GM23338 (cell line): ENCODE results near the gene SRF. TPM values are rescaled to one million over a fixed set of nuclear protein-coding genes. Genes with fewer than 3 reads are reported as not detected.

ENCODE experiments used
- ATAC-seq: fragments of 200-7000 bp; cut with Tn5 transposase; 3 replicates; pipeline ENCODE4 v1.9.1; 2020
- DNase-seq: peaks from one replicate; pipeline ENCODE4 v3.0.0-alpha.2; 2015; ENCODE audit warnings: low spot score
- H2AFZ ChIP-seq: fragments of 200-600 bp; sonication (generic); 2 replicates; pipeline ENCODE4 v1.8.0; 2016; ENCODE audit warnings: antibody characterized with exemption, mild to moderate bottlenecking, moderate library complexity
- H3F3A ChIP-seq: fragments of 200-600 bp; sonication (generic); replicated peaks from 2 replicates; pipeline ENCODE4 v1.8.0; 2017; ENCODE audit warnings: antibody characterized with exemption, mixed run types, low read depth
- H3K27ac ChIP-seq: fragments of 200-600 bp; sonication (generic); 2 replicates; pipeline ENCODE4 v1.6.1; 2016; ENCODE audit warnings: low read depth
- H3K27me3 ChIP-seq: fragments of 200-600 bp; sonication (generic); 2 replicates; pipeline ENCODE4 v1.8.0; 2016; ENCODE audit warnings: mild to moderate bottlenecking, mixed run types, moderate library complexity; ENCODE audit not compliant: insufficient read depth
- H3K36me3 ChIP-seq: fragments of 200-600 bp; sonication (generic); 2 replicates; pipeline ENCODE4 v1.8.0; 2016; ENCODE audit warnings: mild to moderate bottlenecking; ENCODE audit not compliant: insufficient read depth
- H3K4me1 ChIP-seq: fragments of 200-600 bp; sonication (generic); 2 replicates; pipeline ENCODE4 v1.8.0; 2016; ENCODE audit warnings: mild to moderate bottlenecking, moderate library complexity; ENCODE audit not compliant: insufficient read depth
- H3K4me2 ChIP-seq: fragments of 200-600 bp; sonication (generic); 2 replicates; pipeline ENCODE4 v1.7.1; 2017; ENCODE audit warnings: mixed run types
- H3K4me3 ChIP-seq: fragments of 200-600 bp; sonication (generic); 2 replicates; pipeline ENCODE4 v1.6.1; 2016; ENCODE audit warnings: mixed run types
- H3K79me2 ChIP-seq: fragments of 200-600 bp; sonication (generic); replicated peaks from 2 replicates; pipeline ENCODE4 v1.8.0; 2017; ENCODE audit warnings: mild to moderate bottlenecking; ENCODE audit not compliant: insufficient read depth
- H3K9me2 ChIP-seq: fragments of 200-600 bp; sonication (generic); 2 replicates; pipeline ENCODE4 v1.8.0; 2017; ENCODE audit not compliant: insufficient read depth
- H4K20me1 ChIP-seq: fragments of 200-600 bp; sonication (generic); replicated peaks from 2 replicates; pipeline ENCODE4 v1.8.0; 2017; ENCODE audit warnings: mild to moderate bottlenecking; ENCODE audit not compliant: insufficient read depth
- H3K27ac Mint-ChIP-seq: 2 replicates; pipeline ENCODE4 v1.8.0; 2020; ENCODE audit warnings: inconsistent platforms, mild to moderate bottlenecking, moderate library complexity, mixed read lengths
- H3K27me3 Mint-ChIP-seq: 3 replicates; pipeline ENCODE4 v1.8.0; 2022; ENCODE audit warnings: low read depth, mild to moderate bottlenecking, moderate library complexity, mixed read lengths, inconsistent platforms; ENCODE audit not compliant: insufficient read depth, poor library complexity
- H3K36me3 Mint-ChIP-seq: 3 replicates; pipeline ENCODE4 v1.8.0; 2021; ENCODE audit warnings: low read depth, mild to moderate bottlenecking, inconsistent platforms, moderate library complexity, mixed read lengths
- H3K4me1 Mint-ChIP-seq: 3 replicates; pipeline ENCODE4 v1.8.0; 2020; ENCODE audit warnings: mild to moderate bottlenecking, inconsistent platforms, mixed read lengths
- H3K4me3 Mint-ChIP-seq: 3 replicates; pipeline ENCODE4 v1.8.0; 2021; ENCODE audit warnings: moderate library complexity, mild to moderate bottlenecking, inconsistent platforms, mixed read lengths
- H3K9me3 Mint-ChIP-seq: 3 replicates; pipeline ENCODE4 v1.8.0; 2020; ENCODE audit warnings: moderate library complexity, mild to moderate bottlenecking, inconsistent platforms, mixed read lengths
- CREB1 ChIP-seq: fragments of 250-450 bp; sonication (Bioruptor Pico); IDR thresholded peaks from 2 replicates; pipeline ENCODE4 v1.5.0; 2020; ENCODE audit warnings: low read depth, mild to moderate bottlenecking, moderate library complexity
- CTCF ChIP-seq, 2 experiments: fragments of 200-600 bp in 1 of 2; sonication (generic) in 1 of 2; conservative IDR thresholded peaks; 2 replicates each; pipeline versions ENCODE4 v1.5.1 to v1.6.1; 2016 to 2017; ENCODE audit warnings: antibody characterized with exemption in 2 of 2, low read depth in 2 of 2, mild to moderate bottlenecking in 2 of 2, moderate library complexity in 1 of 2
- EZH2 ChIP-seq: fragments of 200-600 bp; sonication (generic); IDR thresholded peaks from one replicate; pipeline ENCODE4 v1.8.0; 2017; ENCODE audit warnings: antibody characterized with exemption, mild to moderate bottlenecking, low read depth; ENCODE audit not compliant: unreplicated experiment
- EZH2phosphoT487 ChIP-seq: fragments of 200-600 bp; sonication (generic); IDR thresholded peaks from one replicate; pipeline ENCODE4 v1.8.1; 2018; ENCODE audit warnings: antibody characterized with exemption; ENCODE audit not compliant: unreplicated experiment
- JUNB ChIP-seq: IDR thresholded peaks from one replicate; pipeline ENCODE4 v1.6.1; 2016; ENCODE audit warnings: antibody characterized with exemption; ENCODE audit not compliant: unreplicated experiment
- NANOG ChIP-seq: IDR thresholded peaks from 2 replicates; pipeline ENCODE4 v1.6.1; 2016; ENCODE audit warnings: antibody characterized with exemption, borderline replicate concordance
- POLR2AphosphoS5 ChIP-seq: IDR thresholded peaks from 2 replicates; pipeline ENCODE4 v1.6.1; 2016; ENCODE audit warnings: antibody characterized with exemption, low read depth
- STAT1 ChIP-seq: IDR thresholded peaks from one replicate; pipeline ENCODE4 v1.6.1; 2016; ENCODE audit warnings: antibody characterized with exemption; ENCODE audit not compliant: unreplicated experiment
- ZNF114 ChIP-seq: fragments of 250-450 bp; sonication (Bioruptor Pico); IDR thresholded peaks from 2 replicates; pipeline ENCODE4 v1.5.0; 2020; ENCODE audit warnings: mild to moderate bottlenecking, moderate library complexity
- ZNF331 ChIP-seq: fragments of 250-450 bp; sonication (Bioruptor Pico); IDR thresholded peaks from 2 replicates; pipeline ENCODE4 v1.5.0; 2020; ENCODE audit warnings: low read depth, mild to moderate bottlenecking, moderate library complexity
- ZNF462 ChIP-seq: fragments of 250-450 bp; sonication (Bioruptor Pico); IDR thresholded peaks from 2 replicates; pipeline ENCODE4 v1.5.0; 2020; ENCODE audit warnings: mild to moderate bottlenecking, moderate library complexity
- polyA plus RNA-seq: library from polyadenylated mRNA; unstranded; fragments of >200 nt; fragmentation: Nextera tagmentation; extraction: Ambion mirVana; gene quantifications from 2 replicates; pipeline ENCODE4 v1.2.1, GENCODE V29; 2016
- total RNA-seq: library from RNA; depleted of rRNA; stranded (reverse); fragments of >200 nt; shearing (Covaris generic); gene quantifications from 2 replicates; pipeline ENCODE4 v1.2.3, GENCODE V29; 2014

The SRF gene
- total and polyA plus RNA-seq, 2 experiments from 2014 or later = 9.9 to 54.9 TPM

GRCh38 chr6:43203718-43204095 is 32.6 kb downstream of the SRF start:
- no peak overlapping the region for H3K27ac ChIP-seq
- H2AFZ ChIP-seq = no peak overlapping the region
- TF ChIP-seq EZH2 = no peak
- no peak for TF ChIP-seq ZNF331 (CRISPR knock-in tag)
- no peak for TF ChIP-seq ZNF114 (CRISPR knock-in tag)
- no peak for TF ChIP-seq CTCF (conservative IDR thresholded peaks at IDR 0.05; ENCODE audit: low read depth in 2 of 2)
- TF ChIP-seq JUNB = no peak
- TF ChIP-seq NANOG = no peak
- no peaks in the 10 kb centered on the region for H3K4me1 ChIP-seq
- no peaks in the 10 kb centered on the region for H3K27me3 ChIP-seq
- DNase-seq (no peak), ATAC-seq (no peak)
- Mint-ChIP-seq H3K27me3 (peaks cover 11% of the 10 kb centered on the region), H3K4me3 (no peak overlapping the region), H3K9me3 (no peaks in the 10 kb centered on the region), H3K4me1 (no peaks in the 10 kb centered on the region; the same call in 1 of the 3 replicates), H3K36me3 (no peaks in the 10 kb centered on the region), H3K27ac (no peak overlapping the region)
- H3K4me2 ChIP-seq = no peak overlapping the region
- H3K36me3 ChIP-seq = no peaks in the 10 kb centered on the region
- no peaks in the 10 kb centered on the region for H3F3A ChIP-seq
- H3K79me2 ChIP-seq = no peaks in the 10 kb centered on the region
- H3K9me2 ChIP-seq = no peaks in the 10 kb centered on the region
- H4K20me1 ChIP-seq = no peaks in the 10 kb centered on the region
- H3K4me3 ChIP-seq = no peak overlapping the region

- Histone ChIP-seq H3K27ac (no peak overlapping the region), H3K4me1 (no peaks in the 10 kb centered on the region), H4K20me1 (no peaks in the 10 kb centered on the region), H3K4me2 (no peak overlapping the region), H3K4me3 (no peak overlapping the region), H3F3A (no peaks in the 10 kb centered on the region), H3K79me2 (no peaks in the 10 kb centered on the region), H3K36me3 (no peaks in the 10 kb centered on the region), H3K9me2 (no peaks in the 10 kb centered on the region), H2AFZ (no peak overlapping the region), H3K27me3 (no peaks in the 10 kb centered on the region)
- Mint-ChIP-seq H3K9me3 (no peaks in the 10 kb centered on the region), H3K4me1 (no peaks in the 10 kb centered on the region; the same call in 1 of the 3 replicates), H3K27me3 (peaks cover 10% of the 10 kb centered on the region), H3K4me3 (no peak overlapping the region), H3K36me3 (no peaks in the 10 kb centered on the region), H3K27ac (no peak overlapping the region)
- DNase-seq = no peak
- ATAC-seq = peak; percentile 35; the same call in 2 of the 3 replicates
- TF ChIP-seq JUNB = no peak
- TF ChIP-seq CTCF (conservative IDR thresholded peaks at IDR 0.05; ENCODE audit: low read depth in 2 of 2) = no peak
- no peak for TF ChIP-seq NANOG
- no peak for TF ChIP-seq ZNF331 (CRISPR knock-in tag)
- no peak for TF ChIP-seq EZH2phosphoT487
- no peak for TF ChIP-seq STAT1
- no peak for TF ChIP-seq CREB1 (CRISPR knock-in tag)
- TF ChIP-seq ZNF462 = no peak
- no peak for TF ChIP-seq POLR2AphosphoS5
Observed at GRCh38 chr6:43204271-43205105, 33.4 kb downstream of the SRF start.
